ENCODE data around the gene PACRG.

Gene PACRG

DNA sequence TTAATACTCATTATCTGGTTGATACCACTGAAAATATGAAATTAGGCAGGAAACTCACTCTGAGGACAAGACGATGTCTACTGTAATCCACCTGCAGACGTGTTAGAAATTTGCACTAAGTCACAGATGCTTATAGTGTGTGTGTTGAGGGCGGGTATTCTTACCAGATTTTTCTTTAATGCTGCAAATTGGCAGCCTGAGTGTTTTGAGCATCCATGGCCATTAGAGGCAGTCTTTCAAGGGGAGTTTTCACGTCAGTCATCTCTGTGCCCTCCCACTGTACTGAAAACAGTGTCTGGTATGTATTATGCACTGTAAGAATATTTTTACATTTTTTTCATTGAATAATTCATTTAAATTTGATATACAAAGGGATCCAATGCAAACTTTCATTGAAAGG, 420.2 kb downstream of the PACRG start:
- no peak overlapping the region for H3K4me3 Mint-ChIP-seq
- peaks cover 0 to 2% of the 10 kb centered on the region in 2 donors for H3K9me3 Mint-ChIP-seq
- no peaks in the 10 kb centered on the region for H3K36me3 Mint-ChIP-seq
- DNase-seq (no peak), ATAC-seq (replicated peaks) (no peak)
- H3K27me3 Mint-ChIP-seq: peaks cover 15 to 29% of the 10 kb centered on the region in 2 donors
- no peak overlapping the region for H3K27ac Mint-ChIP-seq
- H3K4me1 Mint-ChIP-seq: no peaks in the 10 kb centered on the region

- Mint-ChIP-seq H3K36me3 (no peaks in the 10 kb centered on the region), H3K4me3 (no peak overlapping the region), H3K4me1 (no peaks in the 10 kb centered on the region), H3K27ac (no peak overlapping the region), H3K27me3 (peaks cover 15 to 29% of the 10 kb centered on the region in 2 donors), H3K9me3 (peaks cover 0 to 2% of the 10 kb centered on the region in 2 donors)
- ATAC-seq (replicated peaks): no peak
- DNase-seq: no peak
Measured at GRCh38 chr6:163148451-163149278, 420.9 kb downstream of the PACRG start.

GRCh38 chr6:163149279-163149848, 421.6 kb downstream of the PACRG start:
- H3K36me3 Mint-ChIP-seq: no peaks in the 10 kb centered on the region
- H3K4me3 Mint-ChIP-seq: no peak overlapping the region
- H3K27me3 Mint-ChIP-seq: peaks cover 15 to 29% of the 10 kb centered on the region in 2 donors
- no peak overlapping the region for H3K27ac Mint-ChIP-seq
- DNase-seq (no peak), ATAC-seq (replicated peaks) (no peak)
- H3K9me3 Mint-ChIP-seq: peaks cover 0 to 2% of the 10 kb centered on the region in 2 donors
- H3K4me1 Mint-ChIP-seq: no peaks in the 10 kb centered on the region

DNA sequence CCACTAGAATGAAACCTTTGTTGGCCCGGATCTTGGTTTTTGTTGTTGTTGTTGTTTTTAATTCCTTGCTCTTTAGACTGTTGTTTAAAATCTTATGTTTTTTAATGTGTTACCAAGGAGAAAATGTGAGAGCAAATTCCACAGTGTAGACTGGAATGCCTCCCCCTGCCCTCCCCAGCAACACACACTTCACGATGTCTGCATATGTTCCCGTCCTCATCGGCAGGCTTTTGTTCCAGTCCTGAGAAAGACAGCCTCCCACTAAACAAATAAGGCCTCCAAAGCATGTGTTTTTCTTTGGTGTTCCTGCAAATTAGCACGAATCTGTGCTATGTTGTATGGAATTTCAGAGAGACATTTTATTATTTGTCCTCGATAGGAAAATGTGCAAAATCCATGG, 423.4 kb downstream of the PACRG start:
- peaks cover 0 to 2% of the 10 kb centered on the region in 2 donors for H3K9me3 Mint-ChIP-seq
- H3K4me3 Mint-ChIP-seq: no peak overlapping the region
- no peaks in the 10 kb centered on the region for H3K36me3 Mint-ChIP-seq
- no peaks in the 10 kb centered on the region for H3K4me1 Mint-ChIP-seq
- DNase-seq (no peak), ATAC-seq (replicated peaks) (no peak)
- H3K27ac Mint-ChIP-seq: no peak overlapping the region
- peaks cover 15 to 29% of the 10 kb centered on the region in 2 donors for H3K27me3 Mint-ChIP-seq

GRCh38 chr6:163152701-163153100, 424.9 kb downstream of the PACRG start:
- Mint-ChIP-seq H3K4me3 (no peak overlapping the region), H3K36me3 (no peaks in the 10 kb centered on the region), H3K4me1 (no peaks in the 10 kb centered on the region), H3K27me3 (peaks cover 15 to 26% of the 10 kb centered on the region in 2 donors), H3K27ac (no peak overlapping the region), H3K9me3 (peaks cover 0 to 2% of the 10 kb centered on the region in 2 donors)
- ATAC-seq (replicated peaks) (no peak), DNase-seq (no peak)

- DNase-seq (no peak), ATAC-seq (replicated peaks) (no peak)
- Mint-ChIP-seq H3K4me3 (no peak overlapping the region), H3K27ac (no peak overlapping the region), H3K9me3 (no peaks in the 10 kb centered on the region), H3K36me3 (no peaks in the 10 kb centered on the region), H3K4me1 (no peaks in the 10 kb centered on the region), H3K27me3 (peaks cover 0 to 4% of the 10 kb centered on the region in 2 donors)
Measured at GRCh38 chr6:163159110-163159509, 431.3 kb downstream of the PACRG start.

DNA sequence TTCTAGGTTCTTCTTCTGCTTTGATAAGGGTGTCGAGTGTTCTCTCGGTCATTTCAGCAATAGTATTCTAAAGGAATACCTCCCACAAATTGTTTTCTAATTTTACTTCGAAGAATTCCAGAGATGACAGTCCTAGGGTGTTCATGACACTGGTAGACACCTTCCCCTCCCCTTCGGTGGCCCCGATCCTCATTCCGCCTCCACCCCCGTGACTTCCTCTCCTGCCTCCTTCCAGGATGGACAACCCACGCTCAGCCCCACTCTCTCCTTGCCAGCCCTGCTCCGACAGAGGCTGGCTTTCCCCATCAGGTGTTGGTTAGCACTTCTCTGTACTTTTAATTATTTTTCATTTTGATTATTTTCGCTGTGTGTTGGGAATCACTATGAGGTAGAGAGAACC, 431.9 kb downstream of the PACRG start:
- Mint-ChIP-seq H3K27me3 (peaks cover 0 to 4% of the 10 kb centered on the region in 2 donors), H3K36me3 (no peaks in the 10 kb centered on the region), H3K27ac (no peak overlapping the region), H3K4me1 (no peaks in the 10 kb centered on the region), H3K9me3 (no peaks in the 10 kb centered on the region), H3K4me3 (no peak overlapping the region)
- DNase-seq (no peak), ATAC-seq (replicated peaks) (no peak)

GRCh38 chr6:163162007-163162873, 434.5 kb downstream of the PACRG start:
- H3K36me3 Mint-ChIP-seq: no peaks in the 10 kb centered on the region
- no peak overlapping the region for H3K27ac Mint-ChIP-seq
- DNase-seq (no peak), ATAC-seq (replicated peaks) (no peak)
- H3K4me1 Mint-ChIP-seq: no peaks in the 10 kb centered on the region
- H3K4me3 Mint-ChIP-seq: no peak overlapping the region
- H3K27me3 Mint-ChIP-seq: peaks cover 0 to 4% of the 10 kb centered on the region in 2 donors
- H3K9me3 Mint-ChIP-seq: no peaks in the 10 kb centered on the region

GRCh38 chr6:163162874-163163213, 435.1 kb downstream of the PACRG start:
- Mint-ChIP-seq H3K4me3 (no peak overlapping the region), H3K27ac (no peak overlapping the region), H3K9me3 (no peaks in the 10 kb centered on the region), H3K4me1 (no peaks in the 10 kb centered on the region), H3K27me3 (peaks cover 0 to 4% of the 10 kb centered on the region in 2 donors), H3K36me3 (no peaks in the 10 kb centered on the region)
- ATAC-seq (replicated peaks) (no peak), DNase-seq (no peak)

GRCh38 chr6:163164175-163164900, 436.6 kb downstream of the PACRG start:
- Mint-ChIP-seq H3K36me3 (no peaks in the 10 kb centered on the region), H3K4me1 (no peaks in the 10 kb centered on the region), H3K27ac (no peak overlapping the region), H3K4me3 (no peak overlapping the region), H3K9me3 (no peaks in the 10 kb centered on the region), H3K27me3 (peaks cover 0 to 4% of the 10 kb centered on the region in 2 donors)
- DNase-seq: no peak
- no peak for ATAC-seq (replicated peaks)

- H3K36me3 Mint-ChIP-seq: no peaks in the 10 kb centered on the region
- H3K4me1 Mint-ChIP-seq: no peaks in the 10 kb centered on the region
- ATAC-seq (replicated peaks) (no peak), DNase-seq (no peak)
- H3K27me3 Mint-ChIP-seq: no peaks in the 10 kb centered on the region
- H3K9me3 Mint-ChIP-seq: no peaks in the 10 kb centered on the region
- no peak overlapping the region for H3K4me3 Mint-ChIP-seq
- no peak overlapping the region for H3K27ac Mint-ChIP-seq
Measured at GRCh38 chr6:163165155-163165910, 437.6 kb downstream of the PACRG start.

- Mint-ChIP-seq H3K9me3 (peaks cover 0 to 2% of the 10 kb centered on the region in 2 donors), H3K4me3 (no peak overlapping the region), H3K36me3 (no peaks in the 10 kb centered on the region), H3K4me1 (no peaks in the 10 kb centered on the region), H3K27me3 (no peaks in the 10 kb centered on the region), H3K27ac (no peak overlapping the region)
- DNase-seq (no peak), ATAC-seq (replicated peaks) (no peak)
Measured at GRCh38 chr6:163165922-163166321, 438.1 kb downstream of the PACRG start.

GRCh38 chr6:163166507-163166906, 438.7 kb downstream of the PACRG start:
- ATAC-seq (replicated peaks) (no peak), DNase-seq (no peak)
- no peaks in the 10 kb centered on the region for H3K36me3 Mint-ChIP-seq
- H3K4me1 Mint-ChIP-seq: no peaks in the 10 kb centered on the region
- no peak overlapping the region for H3K4me3 Mint-ChIP-seq
- H3K27me3 Mint-ChIP-seq: no peaks in the 10 kb centered on the region
- no peak overlapping the region for H3K27ac Mint-ChIP-seq
- peaks cover 0 to 2% of the 10 kb centered on the region in 2 donors for H3K9me3 Mint-ChIP-seq
